ENCODE measurements around the gene CYP4A22.
"Not testable (repeated sequence)": the region's sequence is repeated elsewhere in the genome, so short reads cannot be mapped to it uniquely, and the experiment has no call there.

Gene CYP4A22, protein sequence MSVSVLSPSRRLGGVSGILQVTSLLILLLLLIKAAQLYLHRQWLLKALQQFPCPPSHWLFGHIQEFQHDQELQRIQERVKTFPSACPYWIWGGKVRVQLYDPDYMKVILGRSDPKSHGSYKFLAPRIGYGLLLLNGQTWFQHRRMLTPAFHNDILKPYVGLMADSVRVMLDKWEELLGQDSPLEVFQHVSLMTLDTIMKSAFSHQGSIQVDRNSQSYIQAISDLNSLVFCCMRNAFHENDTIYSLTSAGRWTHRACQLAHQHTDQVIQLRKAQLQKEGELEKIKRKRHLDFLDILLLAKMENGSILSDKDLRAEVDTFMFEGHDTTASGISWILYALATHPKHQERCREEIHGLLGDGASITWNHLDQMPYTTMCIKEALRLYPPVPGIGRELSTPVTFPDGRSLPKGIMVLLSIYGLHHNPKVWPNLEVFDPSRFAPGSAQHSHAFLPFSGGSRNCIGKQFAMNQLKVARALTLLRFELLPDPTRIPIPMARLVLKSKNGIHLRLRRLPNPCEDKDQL

DNA sequence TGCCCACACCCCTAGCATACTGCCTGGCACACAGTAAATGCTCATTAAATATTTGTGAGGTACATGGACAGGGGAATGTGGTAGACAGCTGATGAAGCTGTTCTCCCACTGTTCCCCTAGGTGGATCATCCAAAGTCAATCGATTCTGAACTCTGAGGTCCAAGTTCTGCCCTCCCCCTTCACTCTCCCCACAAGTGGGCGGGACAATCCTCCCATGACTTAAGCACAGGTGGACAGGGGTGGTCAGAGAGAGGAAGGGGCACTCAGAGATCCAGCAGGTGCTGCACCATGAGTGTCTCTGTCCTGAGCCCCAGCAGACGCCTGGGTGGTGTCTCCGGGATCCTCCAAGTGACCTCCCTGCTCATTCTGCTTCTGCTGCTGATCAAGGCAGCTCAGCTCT is at the start of gene CYP4A22:
Gene CYP4A22 (plus strand): TSS at position 244 of the 400 bp plus-strand sequence. CDS start 45 bp downstream, at position 289.
- DNase-seq, result no peak

DNA sequence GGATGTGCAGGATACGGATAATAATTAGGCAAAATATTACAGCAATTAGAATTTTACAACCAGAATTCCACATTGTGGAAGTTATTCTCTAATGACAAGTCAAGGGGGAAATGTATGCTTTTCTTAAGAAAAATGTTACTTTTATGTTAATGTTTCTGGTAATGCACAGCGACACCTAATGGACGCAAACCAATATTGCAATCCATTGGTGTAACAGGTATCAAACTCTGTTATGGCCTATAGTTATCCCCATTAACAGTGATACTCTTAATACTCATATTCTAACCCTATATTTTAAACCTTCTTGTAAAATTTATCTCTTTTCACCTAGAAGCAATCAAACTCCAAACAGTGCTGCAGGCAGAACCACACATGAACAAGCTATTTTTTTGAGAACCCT is 47.9 kb upstream of the CYP4A22 start:
- peak; percentile 3 to 5 for DNase-seq

DNA sequence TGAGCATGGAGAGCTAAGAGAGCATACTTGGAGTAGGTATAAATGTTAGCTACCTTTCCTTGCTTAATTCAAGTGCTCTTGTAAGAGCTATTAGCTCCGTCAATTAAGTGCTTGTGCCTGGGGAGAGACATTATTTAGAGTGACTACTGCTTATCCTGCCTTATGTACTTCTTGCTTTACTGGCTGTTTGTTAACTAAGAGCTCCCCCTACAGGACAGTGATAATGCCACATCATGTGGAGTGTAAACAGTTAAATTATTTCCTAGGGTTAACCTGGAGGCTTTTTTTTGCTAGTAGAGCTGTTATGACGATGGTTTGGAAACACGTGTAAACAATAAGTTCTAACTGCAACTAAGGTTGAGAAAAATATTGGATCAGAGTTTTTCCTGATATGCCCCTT is 45.8 kb upstream of the CYP4A22 start:
- not testable (repeated sequence) for DNase-seq

DNA sequence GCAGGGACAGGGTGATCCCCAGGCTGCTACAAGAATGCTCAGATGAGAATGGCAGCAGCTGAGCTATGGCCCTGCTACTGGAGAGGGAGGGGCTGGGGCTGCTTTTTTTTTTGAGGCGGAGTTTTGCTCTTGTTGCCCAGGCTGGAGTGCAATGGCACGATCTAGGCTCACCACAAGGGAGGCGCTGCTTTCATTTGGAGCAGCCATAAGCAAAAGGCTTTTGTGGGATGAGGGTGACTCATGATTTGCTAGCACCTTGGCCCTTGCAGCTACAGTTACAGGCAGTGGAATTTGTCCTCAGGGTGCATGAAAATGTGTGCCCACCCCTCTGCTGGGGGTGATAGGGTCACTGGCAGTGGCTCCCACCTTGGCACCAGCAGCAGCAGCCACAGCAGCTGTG is 32.4 kb upstream of the CYP4A22 start:
- DNase-seq, result no peak

DNA sequence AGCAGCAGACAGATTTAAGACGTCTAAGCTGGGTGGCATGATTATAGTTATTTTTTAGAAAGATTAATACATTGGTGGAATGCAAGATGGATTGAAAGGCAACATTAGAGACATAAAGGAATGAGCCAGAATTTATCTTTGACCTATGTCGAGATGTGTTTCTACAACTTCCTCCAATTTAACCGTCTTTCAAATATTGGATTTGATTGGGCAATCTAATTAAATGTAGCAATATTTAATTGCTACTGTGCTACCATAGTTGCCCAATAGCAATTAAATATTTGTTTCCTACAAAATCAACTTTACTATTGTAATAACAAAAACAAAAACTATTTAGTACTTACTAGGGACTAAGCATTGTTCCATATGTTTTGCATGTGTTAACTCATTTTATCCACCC is 30.4 kb upstream of the CYP4A22 start:
- no peak for DNase-seq

DNA sequence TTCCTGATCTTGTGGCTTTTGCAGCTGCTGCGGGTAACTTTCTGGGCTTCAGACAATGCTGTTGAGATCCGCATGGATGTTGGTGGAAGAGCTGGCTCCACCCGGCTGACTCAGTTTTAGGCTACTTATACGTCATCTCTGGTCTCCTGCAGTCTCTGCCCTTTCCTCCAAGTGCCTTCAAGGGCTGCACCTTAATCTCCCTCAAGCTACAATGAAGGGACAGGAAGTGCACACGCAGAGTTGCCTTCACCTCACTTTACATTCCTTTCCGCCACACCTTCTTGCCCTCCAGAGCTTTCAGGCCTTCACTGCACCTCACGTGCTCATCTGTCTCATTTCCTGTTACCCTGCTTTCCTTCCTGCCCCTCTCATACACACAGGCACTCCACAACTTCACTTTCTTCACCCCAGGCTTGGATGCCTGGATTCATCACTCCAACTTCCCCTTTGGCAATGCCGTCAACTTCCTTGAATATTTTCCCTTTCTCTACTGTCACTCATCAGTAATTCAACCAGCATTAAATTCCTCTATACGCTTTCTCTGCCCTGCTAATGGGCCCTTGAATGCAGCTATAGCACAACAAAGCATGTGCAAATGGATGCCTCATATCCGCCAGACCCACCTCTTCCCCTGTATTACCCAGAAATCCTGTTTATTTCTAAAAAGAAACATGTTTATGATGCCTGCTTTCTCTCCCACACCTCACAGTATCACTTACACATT is 29.2 kb upstream of the CYP4A22 start:
- not testable (repeated sequence) for DNase-seq

DNA sequence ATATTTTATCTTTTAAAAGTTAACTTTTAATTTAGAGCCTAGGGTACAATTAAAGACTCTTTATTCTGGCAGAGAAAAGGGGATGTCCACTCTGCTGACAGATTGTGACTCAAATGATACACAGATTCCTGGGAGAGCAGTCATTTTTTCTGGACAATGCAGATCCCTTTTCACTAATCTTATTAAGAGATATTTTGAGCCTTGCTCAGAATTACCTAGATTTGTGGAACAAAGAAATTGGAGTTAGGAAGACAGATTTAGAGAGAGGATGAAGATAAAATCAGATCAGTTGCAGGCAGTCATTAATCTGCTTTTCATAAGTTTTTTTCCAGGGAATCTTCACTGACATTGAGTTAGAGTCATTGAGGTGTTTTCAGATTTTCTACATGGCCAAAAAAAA is 27.8 kb upstream of the CYP4A22 start:
- DNase-seq, result not testable (repeated sequence)

DNA sequence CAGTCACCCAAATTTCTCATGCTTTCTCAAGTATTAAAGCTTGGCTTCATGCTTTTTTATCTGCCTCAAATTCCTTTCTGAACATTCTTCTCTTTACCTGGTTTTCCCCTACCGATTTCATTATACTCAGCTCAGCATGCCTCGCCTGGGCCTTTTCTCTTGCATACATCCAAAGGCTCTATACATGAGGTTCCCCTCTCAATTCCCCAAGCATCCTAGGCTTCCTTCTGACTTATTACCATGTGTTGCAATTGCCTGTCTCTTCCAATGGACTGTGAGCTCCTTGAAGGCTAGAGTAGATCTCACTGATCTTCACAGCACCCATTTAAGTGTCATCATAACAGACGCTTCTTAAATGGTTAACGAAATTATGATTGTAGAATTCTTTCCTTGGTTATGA is 24.1 kb upstream of the CYP4A22 start:
- no peak for DNase-seq

DNA sequence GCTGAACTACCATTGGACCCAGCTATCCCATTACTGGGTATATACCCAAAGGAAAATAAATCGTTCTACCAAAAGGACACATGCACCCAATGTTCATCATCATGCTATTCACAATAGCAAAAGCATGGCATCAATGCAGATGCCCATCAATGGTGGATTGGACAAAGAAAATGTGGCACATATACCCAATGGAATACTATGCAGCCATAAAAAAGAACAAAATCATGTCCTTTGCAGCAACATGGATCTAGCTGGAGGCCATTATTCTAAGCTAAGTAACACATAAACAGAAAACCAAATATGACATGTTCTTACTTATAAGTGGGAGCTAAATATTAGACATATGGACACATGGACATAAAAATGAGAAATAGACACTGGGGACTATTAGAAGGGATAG is 16.2 kb upstream of the CYP4A22 start:
- DNase-seq, result not testable (repeated sequence)

DNA sequence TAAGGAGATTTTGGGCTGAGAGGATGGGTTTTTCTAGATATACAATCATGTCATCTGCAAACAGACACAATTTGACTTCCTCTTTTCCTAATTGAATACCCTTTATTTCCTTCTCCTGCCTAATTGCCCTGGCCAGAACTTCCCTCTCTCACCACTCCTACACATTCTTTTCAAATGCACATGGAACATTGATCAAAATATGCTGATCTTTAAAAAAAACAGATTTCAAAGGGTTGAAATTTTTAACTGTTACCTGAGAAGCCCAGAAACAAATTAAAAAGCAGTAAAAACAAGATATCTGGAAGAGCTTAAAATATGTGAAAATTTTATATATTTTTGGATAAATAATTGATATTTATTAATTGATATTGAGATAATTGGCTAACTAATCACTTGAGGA is 12.4 kb upstream of the CYP4A22 start:
- DNase-seq, result not testable (repeated sequence)

DNA sequence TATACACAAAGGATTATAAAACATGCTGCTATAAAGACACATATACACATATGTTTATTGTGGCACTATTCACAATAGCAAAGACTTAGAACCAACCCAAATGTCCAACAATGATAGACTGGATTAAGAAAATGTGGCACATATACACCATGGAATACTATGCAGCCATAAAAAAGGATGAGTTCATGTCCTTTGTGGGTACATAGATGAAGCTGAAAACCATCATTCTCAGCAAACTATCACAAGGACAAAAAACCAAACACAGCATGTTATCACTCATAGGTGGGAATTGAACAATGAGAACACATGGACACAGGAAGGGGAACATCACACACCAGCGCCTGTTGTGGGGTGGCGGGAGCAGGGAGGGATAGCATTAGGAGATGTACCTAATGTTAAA is 10.2 kb upstream of the CYP4A22 start:
- DNase-seq, result not testable (repeated sequence)

DNA sequence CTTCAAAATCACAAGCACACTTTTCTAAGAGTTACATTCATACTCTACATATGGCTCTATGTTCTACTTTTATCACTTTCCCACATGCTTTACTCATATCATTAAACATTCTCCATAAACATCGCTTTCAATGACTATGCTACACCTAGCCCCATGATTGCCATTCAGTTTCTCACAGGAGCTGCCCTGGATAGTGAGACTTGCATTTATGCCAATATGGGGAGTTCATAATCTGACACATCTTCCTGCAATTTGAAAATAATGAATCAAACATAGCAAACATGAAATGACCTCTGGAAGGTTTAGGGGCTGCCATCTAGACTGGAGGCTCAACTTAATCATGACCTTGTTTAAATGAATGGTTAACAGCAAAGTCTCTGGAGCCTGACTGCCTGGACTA is 9.0 kb upstream of the CYP4A22 start:
- no peak for DNase-seq

DNA sequence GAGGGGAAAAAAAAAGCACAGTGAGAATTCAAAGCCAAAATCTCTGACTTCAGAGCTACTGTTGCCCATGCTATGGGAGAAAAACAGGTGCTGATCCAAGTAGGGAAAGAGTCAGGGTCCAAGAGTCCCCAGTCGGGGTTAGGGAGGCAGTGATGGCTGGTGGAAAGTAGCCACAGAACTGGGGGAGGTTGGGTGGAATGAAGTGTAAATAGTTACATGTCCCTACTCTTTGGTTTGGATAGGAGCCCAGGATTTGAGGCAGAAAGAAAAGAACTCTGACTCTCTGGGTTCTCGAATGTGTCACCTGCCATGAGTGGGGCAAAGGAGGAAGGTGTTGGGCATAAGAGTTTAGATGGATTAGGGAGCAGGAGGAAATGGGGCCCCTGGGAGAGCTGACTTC is 8.4 kb upstream of the CYP4A22 start:
- not testable (repeated sequence) for DNase-seq

DNA sequence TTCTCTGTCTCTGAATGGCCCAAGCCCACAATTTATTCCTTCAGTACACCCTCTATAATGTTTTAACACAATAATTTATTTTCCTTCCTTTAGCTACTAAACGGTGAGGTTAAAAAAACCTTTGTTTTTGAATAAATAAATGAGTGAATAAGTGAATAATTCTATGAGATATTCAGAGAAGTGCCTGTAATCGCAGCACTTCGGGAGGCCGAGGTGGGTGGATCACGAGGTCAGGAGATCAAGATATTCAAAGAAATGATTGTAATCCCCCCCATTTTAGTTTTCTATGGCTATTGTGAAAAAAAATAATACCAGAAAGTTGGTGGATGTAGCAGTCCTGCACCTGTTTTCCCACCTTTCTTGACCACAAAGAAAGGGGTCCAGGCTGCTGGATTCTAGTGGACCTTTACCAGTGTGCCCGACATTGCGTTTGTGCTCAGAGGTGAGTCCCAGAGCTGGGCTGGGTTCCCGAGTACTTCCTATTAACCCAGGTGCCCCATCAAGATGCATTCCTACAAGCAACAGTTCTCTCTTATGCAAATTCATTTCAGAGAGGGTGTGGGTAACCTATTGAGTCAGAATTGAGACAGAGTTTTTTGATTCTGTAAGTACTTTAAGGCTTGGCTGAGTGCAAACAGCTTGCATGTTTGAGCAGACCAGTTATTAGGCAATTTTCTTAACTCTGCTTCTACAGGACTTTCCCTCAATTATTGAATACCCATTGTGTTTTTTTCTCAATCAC is 7.6 kb upstream of the CYP4A22 start:
- not testable (repeated sequence) for DNase-seq

DNA sequence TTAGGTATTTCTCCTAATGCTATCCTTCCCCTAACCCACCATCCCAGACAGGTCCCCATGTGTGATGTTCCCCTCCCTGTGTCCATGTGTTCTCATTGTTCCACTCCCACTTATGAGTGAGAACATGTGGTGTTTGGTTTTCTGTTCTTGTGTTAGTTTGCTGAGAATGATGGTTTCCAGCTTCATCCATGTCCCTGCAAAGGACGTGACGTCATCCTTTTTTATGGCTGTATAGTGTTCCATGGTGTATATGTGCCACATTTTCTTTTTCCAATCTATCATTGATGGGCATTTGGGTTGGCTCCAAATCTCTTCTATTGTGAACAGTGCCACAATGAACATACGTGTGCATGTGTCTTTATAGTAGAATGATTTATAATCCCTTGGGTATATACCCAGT is 4.6 kb upstream of the CYP4A22 start:
- not testable (repeated sequence) for DNase-seq

DNA sequence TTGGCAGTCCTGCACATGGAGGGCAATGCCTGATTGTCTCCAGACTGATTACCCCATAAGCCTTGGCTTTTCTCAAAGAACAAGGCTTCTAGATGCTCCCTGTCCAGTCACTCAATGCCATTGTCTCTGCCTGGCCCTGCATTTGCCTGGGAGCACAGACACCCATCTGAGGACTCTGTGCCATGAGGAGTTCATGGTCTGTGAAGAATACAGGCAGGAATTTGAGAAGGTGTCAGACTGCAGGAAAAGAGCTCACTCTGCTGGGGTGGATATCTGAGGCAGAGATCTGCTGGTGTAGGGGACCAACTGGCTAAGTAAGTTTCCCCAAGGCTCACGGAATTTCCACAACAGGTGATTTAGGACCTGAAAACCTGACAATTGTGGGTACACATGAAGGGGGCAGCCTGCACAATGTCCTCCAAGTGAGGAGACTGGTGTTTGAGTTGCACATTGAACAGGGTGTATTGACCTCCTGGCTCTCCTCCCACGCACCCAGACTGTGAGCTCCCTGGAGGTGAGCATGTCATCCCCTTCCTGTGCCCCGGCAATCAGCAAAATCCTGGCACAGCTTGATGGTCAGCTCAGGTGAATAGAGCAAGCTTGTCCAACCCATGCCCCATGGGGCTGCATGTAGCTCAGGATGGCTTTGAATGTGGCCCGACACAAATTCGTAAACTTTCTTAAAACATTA is 829 bp downstream of the CYP4A22 start:
- no peak for DNase-seq

DNA sequence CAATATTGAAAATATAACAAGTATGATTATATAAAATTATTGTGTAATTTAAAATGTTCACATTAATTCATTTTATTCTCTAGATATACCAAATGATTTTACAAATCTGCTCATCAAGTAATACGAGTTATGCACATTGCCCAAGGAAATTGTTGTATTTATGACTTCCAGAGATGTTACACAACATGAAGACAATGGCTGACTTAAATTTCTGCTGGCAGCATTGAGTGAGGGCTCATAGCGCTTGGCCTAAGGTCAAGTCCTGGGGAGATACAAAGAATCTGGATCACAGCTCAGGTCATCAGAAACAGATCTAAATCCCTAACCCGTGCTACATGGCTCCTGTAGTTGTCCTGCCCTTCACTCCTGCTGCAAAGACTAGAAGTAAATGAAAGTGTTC is 3.1 kb downstream of the CYP4A22 start:
- not testable (repeated sequence) for DNase-seq

DNA sequence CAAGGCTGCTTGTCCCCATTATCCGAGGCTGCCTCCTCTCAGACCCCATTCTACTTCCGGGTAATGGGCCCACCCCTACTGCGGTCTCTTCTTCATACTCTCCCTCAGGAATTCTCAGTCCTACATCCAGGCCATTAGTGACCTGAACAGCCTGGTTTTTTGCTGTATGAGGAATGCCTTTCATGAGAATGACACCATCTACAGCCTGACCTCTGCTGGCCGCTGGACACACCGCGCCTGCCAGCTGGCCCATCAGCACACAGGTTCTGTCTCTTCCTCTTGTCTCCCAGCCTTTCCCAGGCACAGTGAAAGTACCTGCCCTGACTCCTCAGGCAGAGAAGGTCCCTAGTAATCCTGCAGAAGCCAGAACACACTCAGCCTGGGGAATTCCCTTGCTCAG is 6.4 kb downstream of the CYP4A22 start:
- DNase-seq, result not testable (repeated sequence)

DNA sequence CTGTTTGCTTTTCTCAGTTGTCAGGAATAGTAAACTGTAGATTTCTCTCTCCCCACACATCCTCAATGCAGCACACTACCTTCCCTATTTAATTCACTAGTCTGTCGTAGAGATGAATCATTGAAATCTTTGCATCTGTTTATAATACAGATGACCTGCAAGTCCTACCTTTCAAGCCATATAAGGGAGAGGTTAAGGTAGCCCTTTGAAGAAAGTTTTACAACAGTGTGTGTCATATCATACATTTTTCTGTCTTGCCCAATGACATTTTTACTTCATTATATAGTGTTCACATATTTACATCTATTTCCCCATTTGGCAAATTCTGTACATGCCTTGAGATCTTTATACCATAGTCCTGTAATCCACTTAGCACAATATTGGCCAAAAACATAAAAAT is 9.3 kb downstream of the CYP4A22 start:
- not testable (repeated sequence) for DNase-seq

DNA sequence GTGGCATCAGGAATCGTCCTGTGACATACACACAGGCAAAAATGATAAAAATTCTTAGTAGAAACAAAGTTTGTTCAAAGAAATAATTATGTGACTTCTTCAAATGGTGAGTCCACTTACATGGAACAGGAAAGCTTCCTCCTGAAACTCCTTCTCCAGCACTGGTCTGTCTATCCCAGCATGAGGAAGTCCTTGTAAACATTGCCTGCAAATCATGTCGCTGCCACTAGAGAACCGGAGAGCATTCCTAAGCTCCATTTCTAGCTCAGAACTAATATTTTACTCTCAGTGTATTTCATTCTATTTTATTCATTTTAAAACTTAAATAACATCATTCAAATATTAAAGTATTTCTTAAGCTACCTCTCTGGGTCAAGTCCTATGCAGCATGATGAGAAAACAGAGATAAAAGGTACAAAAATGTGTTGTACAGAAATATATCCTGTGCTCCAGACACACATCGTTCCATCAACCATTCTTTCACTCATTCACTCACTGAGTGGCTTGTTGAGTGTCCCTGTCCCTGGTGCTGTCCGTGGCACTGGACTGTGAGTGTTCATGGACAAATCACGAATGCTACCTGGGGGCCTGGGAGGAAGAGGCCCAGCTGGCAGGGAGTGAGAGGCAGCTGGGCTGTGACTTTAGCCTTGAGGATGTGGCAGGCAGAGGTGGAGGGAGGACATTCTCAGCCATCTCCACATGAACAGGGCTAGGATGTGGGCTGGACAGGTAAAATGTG is 10.0 kb downstream of the CYP4A22 start:
- DNase-seq, result no peak

DNA sequence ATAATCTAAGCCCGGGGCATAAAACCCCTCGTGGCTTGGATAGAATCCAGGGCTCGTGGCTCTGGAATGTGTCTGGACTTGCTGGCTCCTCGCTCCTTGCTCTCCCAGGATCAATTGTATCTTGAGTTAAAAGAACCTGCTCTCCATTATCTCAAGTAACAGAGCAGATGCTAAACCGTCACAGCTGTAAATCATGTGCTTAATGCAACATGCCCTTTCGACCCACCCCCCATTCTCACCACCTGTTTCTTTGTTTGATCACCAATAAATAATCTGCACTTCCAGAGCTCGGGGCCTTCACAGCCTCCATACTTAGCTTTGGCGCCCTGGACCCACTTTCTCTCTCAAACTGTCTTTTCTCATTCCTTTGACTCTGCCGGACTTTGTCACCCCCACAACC is 11.9 kb downstream of the CYP4A22 start:
- not testable (repeated sequence) for DNase-seq

DNA sequence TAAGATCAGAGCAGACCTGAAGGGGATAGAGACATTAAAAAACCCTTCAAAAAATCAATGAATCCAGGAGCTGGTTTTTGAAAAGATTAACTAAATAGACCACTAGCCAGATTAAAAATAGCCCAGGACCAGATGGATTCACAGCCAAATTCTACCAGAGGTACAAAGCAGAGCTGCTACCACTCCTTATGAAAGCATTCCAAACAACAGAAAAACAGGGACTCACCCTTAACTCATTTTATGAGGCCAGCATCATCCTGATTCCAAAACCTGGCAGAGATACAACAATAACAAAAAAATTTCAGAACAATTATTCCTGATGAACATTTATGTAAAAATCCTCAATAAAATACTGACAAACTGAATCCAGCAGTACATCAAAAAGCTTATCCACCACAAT is 19.2 kb downstream of the CYP4A22 start:
- not testable (repeated sequence) for DNase-seq

Measured in activated CD4-positive, alpha-beta T cell treated with anti-CD3 and anti-CD28 coated beads, Interleukin-2, amount 50 U/mL, for 4 hours (primary cell).